ENCODE data around the gene CCDC149.

The CCDC149 gene

DNA sequence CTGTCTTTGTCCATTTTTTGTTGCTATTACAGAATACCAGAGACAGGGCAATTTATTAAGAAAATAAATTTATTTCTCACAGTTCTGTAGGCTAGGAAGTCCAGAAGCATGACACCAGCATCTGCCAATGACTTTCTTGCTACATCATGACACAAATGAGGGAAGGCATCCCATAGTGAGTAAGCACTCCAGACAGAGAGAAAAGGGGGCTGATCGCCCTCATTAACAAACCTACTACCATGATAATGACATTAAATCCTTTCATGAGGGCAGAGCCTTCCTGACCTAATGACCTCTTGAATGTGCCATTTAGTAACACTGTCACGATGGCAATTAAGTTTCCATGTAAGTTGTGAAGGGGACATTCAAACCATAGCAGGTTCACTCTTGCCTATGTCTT, 20.1 kb downstream of the CCDC149 start:
- no peaks in the 10 kb centered on the region for H3K9me3 ChIP-seq (ENCODE audit: insufficient read depth, low read length, severe bottlenecking)
- no peak overlapping the region for H3K27ac ChIP-seq (ENCODE audit: low read length)
- no peak overlapping the region for H2AFZ ChIP-seq (ENCODE audit: low read depth, low read length)
- no peak overlapping the region for H3K4me3 ChIP-seq (ENCODE audit: low read depth in 1 of 2, low read length in 2 of 2)
- no peak overlapping the region for H3K4me2 ChIP-seq (ENCODE audit: insufficient read depth, low read length)
- no peaks in the 10 kb centered on the region for H3K27me3 ChIP-seq (ENCODE audit: insufficient read depth, low read length, poor library complexity)
- no peaks in the 10 kb centered on the region for H4K20me1 ChIP-seq (ENCODE audit: insufficient read depth, low read length)
- no peaks in the 10 kb centered on the region for H3K79me2 ChIP-seq (ENCODE audit: insufficient read depth, low read length)
- H3K36me3 ChIP-seq (ENCODE audit: insufficient read depth, low read length), result no peaks in the 10 kb centered on the region
- TF ChIP-seq, protein P1, sequence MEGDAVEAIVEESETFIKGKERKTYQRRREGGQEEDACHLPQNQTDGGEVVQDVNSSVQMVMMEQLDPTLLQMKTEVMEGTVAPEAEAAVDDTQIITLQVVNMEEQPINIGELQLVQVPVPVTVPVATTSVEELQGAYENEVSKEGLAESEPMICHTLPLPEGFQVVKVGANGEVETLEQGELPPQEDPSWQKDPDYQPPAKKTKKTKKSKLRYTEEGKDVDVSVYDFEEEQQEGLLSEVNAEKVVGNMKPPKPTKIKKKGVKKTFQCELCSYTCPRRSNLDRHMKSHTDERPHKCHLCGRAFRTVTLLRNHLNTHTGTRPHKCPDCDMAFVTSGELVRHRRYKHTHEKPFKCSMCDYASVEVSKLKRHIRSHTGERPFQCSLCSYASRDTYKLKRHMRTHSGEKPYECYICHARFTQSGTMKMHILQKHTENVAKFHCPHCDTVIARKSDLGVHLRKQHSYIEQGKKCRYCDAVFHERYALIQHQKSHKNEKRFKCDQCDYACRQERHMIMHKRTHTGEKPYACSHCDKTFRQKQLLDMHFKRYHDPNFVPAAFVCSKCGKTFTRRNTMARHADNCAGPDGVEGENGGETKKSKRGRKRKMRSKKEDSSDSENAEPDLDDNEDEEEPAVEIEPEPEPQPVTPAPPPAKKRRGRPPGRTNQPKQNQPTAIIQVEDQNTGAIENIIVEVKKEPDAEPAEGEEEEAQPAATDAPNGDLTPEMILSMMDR (IDR thresholded peaks at IDR 0.05; ENCODE audit: borderline replicate concordance, extremely low read depth, low read length, poor library complexity, severe bottlenecking), result no peak
- TF ChIP-seq EZH2 (IDR thresholded peaks at IDR 0.05; ENCODE audit: borderline replicate concordance, low read depth, low read length, severe bottlenecking), result no peak
- DNase-seq (no peak), ATAC-seq (ENCODE audit: insufficient read depth, low read depth) (no peak)
- no peak overlapping the region for H3K9ac ChIP-seq (ENCODE audit: low read depth, low read length)
- no peaks in the 10 kb centered on the region for H3K4me1 ChIP-seq (ENCODE audit: insufficient read depth, low read length)

DNA sequence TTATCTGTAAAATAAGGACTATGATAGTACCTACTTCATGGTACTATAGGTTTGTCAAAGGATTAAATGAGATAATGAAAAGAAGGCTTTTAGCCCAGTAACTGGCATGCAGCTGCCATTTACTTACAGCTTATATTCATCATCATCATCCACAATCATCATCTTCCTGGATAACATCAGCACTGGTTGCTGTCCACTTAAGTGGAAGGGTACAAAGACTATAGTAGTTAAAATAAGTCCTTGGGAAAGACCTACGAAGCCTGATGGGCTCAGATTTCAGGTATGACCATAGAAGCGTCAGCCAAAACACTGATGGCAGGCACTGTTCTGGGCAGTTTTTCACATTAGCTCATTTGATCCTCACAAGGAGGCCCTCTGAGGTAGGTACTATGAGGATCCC, 20.6 kb downstream of the CCDC149 start:
- Histone ChIP-seq H3K9ac (ENCODE audit: low read depth, low read length) (no peak overlapping the region), H3K79me2 (ENCODE audit: insufficient read depth, low read length) (no peaks in the 10 kb centered on the region), H3K36me3 (ENCODE audit: insufficient read depth, low read length) (no peaks in the 10 kb centered on the region), H3K4me1 (ENCODE audit: insufficient read depth, low read length) (no peaks in the 10 kb centered on the region), H3K9me3 (ENCODE audit: insufficient read depth, low read length, severe bottlenecking) (no peaks in the 10 kb centered on the region), H3K4me3 (ENCODE audit: low read depth in 1 of 2, low read length in 2 of 2) (no peak overlapping the region), H3K27ac (ENCODE audit: low read length) (no peak overlapping the region), H2AFZ (ENCODE audit: low read depth, low read length) (no peak overlapping the region), H3K4me2 (ENCODE audit: insufficient read depth, low read length) (no peak overlapping the region), H3K27me3 (ENCODE audit: insufficient read depth, low read length, poor library complexity) (no peaks in the 10 kb centered on the region), H4K20me1 (ENCODE audit: insufficient read depth, low read length) (no peaks in the 10 kb centered on the region)
- no peak for DNase-seq
- no peak for ATAC-seq (ENCODE audit: insufficient read depth, low read depth)
- TF ChIP-seq, protein P1 (IDR thresholded peaks at IDR 0.05; ENCODE audit: borderline replicate concordance, extremely low read depth, low read length, poor library complexity, severe bottlenecking), result no peak
- no peak for TF ChIP-seq EZH2 (IDR thresholded peaks at IDR 0.05; ENCODE audit: borderline replicate concordance, low read depth, low read length, severe bottlenecking)

DNA sequence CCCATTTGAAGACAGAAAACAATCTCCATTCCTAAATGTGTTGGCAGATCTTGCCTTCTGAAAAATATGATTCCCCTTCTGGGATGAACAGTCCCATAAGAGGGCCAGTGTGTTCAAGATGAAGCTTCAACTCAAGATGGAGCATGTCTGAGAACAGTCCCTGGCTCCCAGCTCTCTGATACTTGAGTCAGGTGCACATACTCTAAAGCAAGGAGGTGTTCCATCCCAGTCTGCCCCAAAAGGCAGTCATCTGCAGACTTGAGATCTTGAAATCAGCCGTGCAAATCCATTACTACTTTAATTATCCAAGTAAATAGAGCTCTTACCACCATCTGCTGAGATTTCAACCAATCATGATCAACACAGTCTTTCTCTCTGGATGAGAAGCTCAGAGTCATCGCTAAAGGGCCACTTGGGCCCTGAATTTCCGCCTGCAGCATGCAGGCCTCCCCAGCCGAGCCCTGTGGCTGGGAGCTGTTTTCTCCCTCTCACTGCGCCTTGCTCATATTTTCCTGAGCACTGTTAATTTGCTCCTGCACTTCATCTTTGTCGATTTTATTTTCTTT, 22.2 kb downstream of the CCDC149 start:
- H3K4me1 ChIP-seq (ENCODE audit: insufficient read depth, low read length), result no peaks in the 10 kb centered on the region
- no peaks in the 10 kb centered on the region for H3K9me3 ChIP-seq (ENCODE audit: insufficient read depth, low read length, severe bottlenecking)
- DNase-seq, result no peak
- no peaks in the 10 kb centered on the region for H3K27me3 ChIP-seq (ENCODE audit: insufficient read depth, low read length, poor library complexity)
- no peak overlapping the region for H3K4me2 ChIP-seq (ENCODE audit: insufficient read depth, low read length)
- H3K36me3 ChIP-seq (ENCODE audit: insufficient read depth, low read length), result no peaks in the 10 kb centered on the region
- no peak overlapping the region for H3K9ac ChIP-seq (ENCODE audit: low read depth, low read length)
- H3K79me2 ChIP-seq (ENCODE audit: insufficient read depth, low read length), result no peaks in the 10 kb centered on the region
- no peak overlapping the region for H2AFZ ChIP-seq (ENCODE audit: low read depth, low read length)
- ATAC-seq (ENCODE audit: insufficient read depth, low read depth), result no peak
- TF ChIP-seq, protein P1 (IDR thresholded peaks at IDR 0.05; ENCODE audit: borderline replicate concordance, extremely low read depth, low read length, poor library complexity, severe bottlenecking), result no peak
- no peak overlapping the region for H3K27ac ChIP-seq (ENCODE audit: low read length)
- no peaks in the 10 kb centered on the region for H4K20me1 ChIP-seq (ENCODE audit: insufficient read depth, low read length)
- H3K4me3 ChIP-seq (ENCODE audit: low read depth in 1 of 2, low read length in 2 of 2), result no peak overlapping the region

DNA sequence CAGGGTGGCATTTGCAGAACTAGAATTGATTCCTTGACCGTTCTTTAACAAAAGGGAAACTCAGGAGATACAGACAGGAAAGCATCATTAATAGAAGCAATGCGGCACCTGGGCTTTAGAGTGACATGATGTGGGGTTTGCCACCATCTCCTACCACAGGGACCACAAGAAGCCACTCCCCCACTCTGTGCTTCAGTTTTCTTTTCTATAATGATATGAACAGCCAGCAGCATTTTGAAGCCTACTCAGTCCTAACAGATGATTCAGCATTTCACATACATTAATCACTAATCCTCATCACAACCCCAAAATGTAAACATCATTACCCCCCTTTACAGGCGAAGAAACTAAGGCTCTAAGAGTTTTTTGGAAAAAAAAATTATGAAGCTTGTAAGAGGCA, 22.9 kb downstream of the CCDC149 start:
- H3K4me2 ChIP-seq (ENCODE audit: insufficient read depth, low read length), result no peak overlapping the region
- ATAC-seq (ENCODE audit: insufficient read depth, low read depth) (no peak), DNase-seq (no peak)

More for the DNA sequence above, 22.9 kb downstream of the CCDC149 start:
- H3K9ac ChIP-seq (ENCODE audit: low read depth, low read length), result no peak overlapping the region
- TF ChIP-seq, protein P1 (IDR thresholded peaks at IDR 0.05; ENCODE audit: borderline replicate concordance, extremely low read depth, low read length, poor library complexity, severe bottlenecking), result no peak
- TF ChIP-seq EZH2 (IDR thresholded peaks at IDR 0.05; ENCODE audit: borderline replicate concordance, low read depth, low read length, severe bottlenecking), result no peak
- no peaks in the 10 kb centered on the region for H3K36me3 ChIP-seq (ENCODE audit: insufficient read depth, low read length)
- H3K27me3 ChIP-seq (ENCODE audit: insufficient read depth, low read length, poor library complexity), result no peaks in the 10 kb centered on the region
- no peaks in the 10 kb centered on the region for H3K79me2 ChIP-seq (ENCODE audit: insufficient read depth, low read length)
- H4K20me1 ChIP-seq (ENCODE audit: insufficient read depth, low read length), result no peaks in the 10 kb centered on the region
- no peak overlapping the region for H3K4me3 ChIP-seq (ENCODE audit: low read depth in 1 of 2, low read length in 2 of 2)
- H2AFZ ChIP-seq (ENCODE audit: low read depth, low read length), result no peak overlapping the region
- no peaks in the 10 kb centered on the region for H3K4me1 ChIP-seq (ENCODE audit: insufficient read depth, low read length)
- no peak overlapping the region for H3K27ac ChIP-seq (ENCODE audit: low read length)
- H3K9me3 ChIP-seq (ENCODE audit: insufficient read depth, low read length, severe bottlenecking), result no peaks in the 10 kb centered on the region

All from DND-41 (cell line).